ENCODE measurements around the gene CPT1C. TPM values are rescaled to one million over a fixed set of nuclear protein-coding genes. Genes with fewer than 3 reads are reported as not detected.

Gene CPT1C
- total RNA-seq, 4 donors from 2014 or later, result 0.48 to 4.8 (median 1.1) TPM

GRCh38 chr19:49704888-49705642 is 14.1 kb downstream of the CPT1C start:
- no peaks in the 10 kb centered on the region for H3K9me3 ChIP-seq
- DNase-seq, result no peak
- peaks cover 0 to 6% (median 0%) of the 10 kb centered on the region in 4 donors for H3K27me3 ChIP-seq
- H3K27ac ChIP-seq, result no peak overlapping the region
- 89 to 92% methylated on average over 6 to 9 of the region's 22 CpGs for WGBS, 2 donors
- TF ChIP-seq CTCF (IDR thresholded peaks at IDR 0.05), result no peak
- TF ChIP-seq POLR2A (IDR thresholded peaks at IDR 0.05), result no peak
- H3K4me1 ChIP-seq, result no peaks in the 10 kb centered on the region
- H3K36me3 ChIP-seq, result no peaks in the 10 kb centered on the region
- H3K4me3 ChIP-seq, result no peak overlapping the region
- intact Hi-C loops (cut with DNase I), result no loop called here

DNA sequence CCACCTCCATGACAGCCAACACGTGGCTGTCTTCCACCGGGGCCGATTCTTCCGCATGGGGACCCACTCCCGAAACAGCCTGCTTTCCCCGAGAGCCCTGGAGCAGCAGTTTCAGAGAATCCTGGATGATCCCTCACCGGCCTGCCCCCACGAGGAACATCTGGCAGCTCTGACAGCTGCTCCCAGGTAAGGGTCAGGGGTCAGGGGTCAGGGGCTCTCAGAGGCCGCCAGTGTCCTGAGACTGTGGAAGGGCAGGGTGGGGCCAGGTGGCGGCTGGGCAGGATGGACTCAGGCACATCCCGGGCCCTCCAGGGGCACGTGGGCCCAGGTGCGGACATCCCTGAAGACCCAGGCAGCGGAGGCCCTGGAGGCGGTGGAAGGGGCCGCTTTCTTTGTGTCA is 15.0 kb downstream of the CPT1C start:
- Histone ChIP-seq H3K27me3 (peaks cover 0 to 6% (median 0%) of the 10 kb centered on the region in 4 donors), H3K27ac (no peak overlapping the region), H3K9me3 (no peaks in the 10 kb centered on the region), H3K36me3 (no peaks in the 10 kb centered on the region), H3K4me1 (no peaks in the 10 kb centered on the region), H3K4me3 (no peak overlapping the region)
- no peak for DNase-seq
- intact Hi-C loops (cut with DNase I), result no loop called here
- TF ChIP-seq CTCF (IDR thresholded peaks at IDR 0.05) (no peak), POLR2A (IDR thresholded peaks at IDR 0.05) (no peak)
- 93 to 100% methylated on average over 1 to 7 of the region's 16 CpGs for WGBS, 2 donors

GRCh38 chr19:49710372-49710951 is 19.5 kb downstream of the CPT1C start:
- no peak for TF ChIP-seq CTCF (IDR thresholded peaks at IDR 0.05)
- Histone ChIP-seq H3K9me3 (no peaks in the 10 kb centered on the region), H3K4me1 (peaks cover 0 to 19% (median 4%) of the 10 kb centered on the region in 3 donors), H3K27ac (no peak overlapping the region), H3K36me3 (no peaks in the 10 kb centered on the region), H3K4me3 (no peak overlapping the region), H3K27me3 (no peaks in the 10 kb centered on the region)
- 84 to 86% methylated on average over 11 to 20 of the region's 20 CpGs for WGBS, 2 donors
- DNase-seq, result no peak
- intact Hi-C loops (cut with DNase I), result no loop called here

DNA sequence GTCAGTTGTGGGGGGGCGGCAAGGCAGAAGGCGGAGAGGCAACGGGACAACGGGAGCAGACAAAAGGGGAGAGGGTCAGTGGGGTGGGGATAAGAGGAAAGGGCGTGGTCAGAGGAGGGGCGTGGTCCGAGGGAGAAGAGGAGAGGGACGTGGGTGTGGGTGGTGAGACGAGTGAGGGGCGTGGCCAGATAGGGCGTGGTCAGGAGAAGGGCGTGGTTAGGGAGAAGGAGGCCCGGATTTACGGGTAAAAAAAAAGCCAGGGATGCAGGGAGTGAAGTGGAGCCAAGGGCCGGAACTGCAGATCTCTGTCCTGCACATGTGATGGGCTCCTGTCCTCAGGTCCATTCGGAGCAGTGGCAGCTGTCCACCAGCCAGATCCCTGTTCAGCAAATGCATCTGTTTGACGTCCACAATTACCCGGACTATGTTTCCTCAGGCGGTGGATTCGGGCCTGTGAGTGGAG is 21.5 kb downstream of the CPT1C start:
- 44 to 48% methylated on average over 18 of the region's 20 CpGs for WGBS, 2 donors
- intact Hi-C loops (cut with DNase I), result no loop called here
- Histone ChIP-seq H3K36me3 (no peaks in the 10 kb centered on the region), H3K4me3 (no peak overlapping the region), H3K9me3 (no peaks in the 10 kb centered on the region), H3K27me3 (no peaks in the 10 kb centered on the region), H3K4me1 (peaks cover 0 to 22% (median 4%) of the 10 kb centered on the region in 3 donors), H3K27ac (peak overlapping the region in 2 of 4 donors; percentile 65 to 74)
- no peak for TF ChIP-seq CTCF (IDR thresholded peaks at IDR 0.05)
- DNase-seq, result no peak

GRCh38 chr19:49713236-49713845 is 22.4 kb downstream of the CPT1C start:
- Histone ChIP-seq H3K27ac (peak overlapping the region in 3 of 4 donors; percentile 47 to 74 (median 65)), H3K9me3 (no peaks in the 10 kb centered on the region), H3K4me1 (peaks cover 0 to 26% (median 4%) of the 10 kb centered on the region in 3 donors), H3K27me3 (no peaks in the 10 kb centered on the region), H3K4me3 (peak overlapping the region in 2 of 4 donors; percentile 1 to 13), H3K36me3 (no peaks in the 10 kb centered on the region)
- TF ChIP-seq CTCF (IDR thresholded peaks at IDR 0.05), result no peak
- TF ChIP-seq POLR2A (IDR thresholded peaks at IDR 0.05), result no peak
- intact Hi-C loops (cut with DNase I), result no loop called here
- DNase-seq, result no peak
- 73% methylated on average over 3 of the region's 8 CpGs; no CpG with 5 or more reads in 1 of the 2 donors for WGBS, 2 donors

Data from esophagus squamous epithelium (tissue), 5 donors.